ENCODE data around the gene MILR1.

The MILR1 gene

GRCh38 chr17:64503821-64504768 is 55.2 kb downstream of the MILR1 start:
- DNase-seq: no peak

GRCh38 chr17:64504769-64505339 is 55.9 kb downstream of the MILR1 start:
- peak; percentile 54 for DNase-seq

GRCh38 chr17:64505340-64506200 is 56.7 kb downstream of the MILR1 start:
- DNase-seq: peak; percentile 92

GRCh38 chr17:64506201-64506575 is 57.3 kb downstream of the MILR1 start, which contains the start of gene DDX5:
Gene DDX5, minus strand, starts transcription at chr17:64506289. Its CDS starts 170 bp downstream, at chr17:64506119.
- peak; percentile 97 for DNase-seq

- peak; percentile 99 for DNase-seq
Measured at GRCh38 chr17:64506576-64507412, 57.9 kb downstream of the MILR1 start, which contains the start of gene CEP95. Gene CEP95, plus strand, starts transcription at chr17:64506977. Its CDS starts 121 bp downstream, at chr17:64507098.

- DNase-seq: peak; percentile 73
Measured at GRCh38 chr17:64507413-64507782, 58.5 kb downstream of the MILR1 start.

- DNase-seq: no peak
Measured at GRCh38 chr17:64508683-64509082, 59.8 kb downstream of the MILR1 start.

GRCh38 chr17:64509179-64509578 is 60.3 kb downstream of the MILR1 start:
- no peak for DNase-seq

GRCh38 chr17:64515419-64515818 is 66.5 kb downstream of the MILR1 start:
- DNase-seq: no peak

- DNase-seq: no peak
Measured at GRCh38 chr17:64515829-64516228, 66.9 kb downstream of the MILR1 start.

Data from fibroblast of skin of right biceps (primary cell).